Measurements from ENCODE around the gene GGTA1. TPM values are rescaled to one million over a fixed set of nuclear protein-coding genes. Genes with fewer than 3 reads are reported as not detected.
"Not testable (repeated sequence)": the region's sequence is repeated elsewhere in the genome, so short reads cannot be mapped to it uniquely, and the experiment has no call there.

Gene GGTA1
- total RNA-seq, 1 donor from 2014 or later, result not detected

- no peaks in the 10 kb centered on the region for H3K9me3 Mint-ChIP-seq
- no peak overlapping the region for H3K4me3 Mint-ChIP-seq (ENCODE audit: low read depth)
- no peak overlapping the region for H3K27ac Mint-ChIP-seq
- intact Hi-C loops (cut with micrococcal nuclease), result no loop called here
- DNase-seq (ENCODE audit: low spot score), result no peak
- H3K27me3 Mint-ChIP-seq (ENCODE audit: low read depth), result peaks cover 42% of the 10 kb centered on the region
- H3K36me3 Mint-ChIP-seq (ENCODE audit: low read depth), result no peaks in the 10 kb centered on the region
- H3K4me1 Mint-ChIP-seq (ENCODE audit: low read depth), result no peaks in the 10 kb centered on the region
These were observed 27.2 kb downstream of the GGTA1 start for GRCh38 chr9:121472446-121472845.

DNA sequence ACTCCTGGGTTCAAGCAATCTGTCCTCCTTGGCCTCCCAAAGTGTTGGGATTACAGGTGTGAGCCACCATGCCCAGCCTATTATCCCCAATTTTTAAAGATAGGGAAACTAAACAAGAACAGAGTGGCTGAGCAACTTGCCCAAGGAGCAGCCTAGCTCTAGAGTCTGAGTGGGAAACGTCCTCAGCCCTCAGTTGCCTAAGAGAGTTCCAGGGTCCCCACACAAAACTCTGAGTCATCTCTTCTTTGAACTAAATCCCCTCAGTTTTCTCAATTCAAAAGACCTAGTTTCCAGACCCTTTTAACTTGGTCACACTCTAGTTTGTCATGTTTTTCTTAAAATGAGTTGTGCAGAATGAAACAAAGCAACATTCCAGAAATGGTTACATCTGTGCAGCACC lies 33.5 kb downstream of the GGTA1 start:
- no peaks in the 10 kb centered on the region for H3K36me3 Mint-ChIP-seq (ENCODE audit: low read depth)
- intact Hi-C loops (cut with micrococcal nuclease), result no loop called here
- no peak overlapping the region for H3K4me3 Mint-ChIP-seq (ENCODE audit: low read depth)
- no peak for DNase-seq (ENCODE audit: low spot score)
- H3K27me3 Mint-ChIP-seq (ENCODE audit: low read depth), result peaks cover 37% of the 10 kb centered on the region
- no peaks in the 10 kb centered on the region for H3K9me3 Mint-ChIP-seq
- peaks cover 10% of the 10 kb centered on the region for H3K4me1 Mint-ChIP-seq (ENCODE audit: low read depth)
- H3K27ac Mint-ChIP-seq, result no peak overlapping the region

GRCh38 chr9:121464968-121465367 lies 34.7 kb downstream of the GGTA1 start:
- Mint-ChIP-seq H3K27me3 (ENCODE audit: low read depth) (peaks cover 32% of the 10 kb centered on the region), H3K4me1 (ENCODE audit: low read depth) (peaks cover 10% of the 10 kb centered on the region), H3K36me3 (ENCODE audit: low read depth) (no peaks in the 10 kb centered on the region), H3K9me3 (no peaks in the 10 kb centered on the region), H3K4me3 (ENCODE audit: low read depth) (no peak overlapping the region), H3K27ac (no peak overlapping the region)
- DNase-seq (ENCODE audit: low spot score), result no peak
- intact Hi-C loops (cut with micrococcal nuclease), result no loop called here

GRCh38 chr9:121463026-121463807 lies 36.4 kb downstream of the GGTA1 start:
- Mint-ChIP-seq H3K4me1 (ENCODE audit: low read depth) (peaks cover 10% of the 10 kb centered on the region), H3K27me3 (ENCODE audit: low read depth) (peaks cover 34% of the 10 kb centered on the region), H3K36me3 (ENCODE audit: low read depth) (no peaks in the 10 kb centered on the region), H3K4me3 (ENCODE audit: low read depth) (no peak overlapping the region), H3K27ac (no peak overlapping the region), H3K9me3 (no peaks in the 10 kb centered on the region)
- DNase-seq (ENCODE audit: low spot score), result no peak
- intact Hi-C loops (cut with micrococcal nuclease), result no loop called here

DNA sequence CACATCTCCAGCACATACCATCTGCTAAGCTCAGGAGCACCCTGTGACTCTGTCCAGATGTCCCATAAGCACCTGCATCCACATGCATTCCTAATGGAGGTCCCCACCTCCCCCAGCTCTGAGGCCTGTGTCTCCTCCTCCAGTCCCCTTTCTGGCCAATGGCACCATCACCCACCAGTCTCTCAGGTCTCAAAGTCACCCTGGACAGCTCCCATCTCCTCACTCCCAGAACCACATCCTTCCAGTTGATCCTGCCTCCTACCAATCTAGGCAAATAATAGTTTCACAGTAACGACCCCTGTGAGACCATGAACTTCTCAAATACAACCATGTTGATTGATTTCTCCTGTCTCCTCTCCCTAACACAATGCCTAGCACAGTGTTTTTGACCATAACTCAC lies 40.1 kb downstream of the GGTA1 start:
- peaks cover 37% of the 10 kb centered on the region for H3K27me3 Mint-ChIP-seq (ENCODE audit: low read depth)
- no peak overlapping the region for H3K4me3 Mint-ChIP-seq (ENCODE audit: low read depth)
- intact Hi-C loops (cut with micrococcal nuclease), result no loop called here
- H3K27ac Mint-ChIP-seq, result no peak overlapping the region
- no peaks in the 10 kb centered on the region for H3K36me3 Mint-ChIP-seq (ENCODE audit: low read depth)
- DNase-seq (ENCODE audit: low spot score), result no peak
- peaks cover 25% of the 10 kb centered on the region for H3K4me1 Mint-ChIP-seq (ENCODE audit: low read depth)
- no peaks in the 10 kb centered on the region for H3K9me3 Mint-ChIP-seq

DNA sequence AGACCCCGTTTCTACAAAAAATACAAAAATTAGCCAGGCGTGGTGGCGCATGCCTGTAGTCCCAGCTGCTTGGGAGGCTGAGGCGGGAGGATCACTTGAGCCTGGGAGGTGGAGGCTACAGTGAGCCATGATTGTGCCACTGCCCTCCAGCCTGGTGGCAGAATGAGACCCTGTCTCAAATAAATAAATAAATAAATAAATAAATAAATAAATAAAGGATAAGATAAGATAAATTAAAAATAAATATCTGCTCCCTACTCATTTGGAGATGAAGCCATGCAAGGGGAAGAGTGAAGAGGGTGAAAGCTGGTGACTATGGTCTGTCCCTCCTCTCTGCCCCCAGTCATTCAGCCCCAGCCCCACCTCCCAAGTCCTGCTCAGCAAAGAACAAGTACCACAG lies 41.2 kb downstream of the GGTA1 start:
- Mint-ChIP-seq H3K4me1 (ENCODE audit: low read depth) (peaks cover 26% of the 10 kb centered on the region), H3K27me3 (ENCODE audit: low read depth) (peaks cover 31% of the 10 kb centered on the region)
- H3K9me3 Mint-ChIP-seq; H3K27ac Mint-ChIP-seq; H3K36me3 Mint-ChIP-seq (ENCODE audit: low read depth); intact Hi-C loops (cut with micrococcal nuclease); H3K4me3 Mint-ChIP-seq (ENCODE audit: low read depth); DNase-seq (ENCODE audit: low spot score): not testable (repeated sequence)

DNA sequence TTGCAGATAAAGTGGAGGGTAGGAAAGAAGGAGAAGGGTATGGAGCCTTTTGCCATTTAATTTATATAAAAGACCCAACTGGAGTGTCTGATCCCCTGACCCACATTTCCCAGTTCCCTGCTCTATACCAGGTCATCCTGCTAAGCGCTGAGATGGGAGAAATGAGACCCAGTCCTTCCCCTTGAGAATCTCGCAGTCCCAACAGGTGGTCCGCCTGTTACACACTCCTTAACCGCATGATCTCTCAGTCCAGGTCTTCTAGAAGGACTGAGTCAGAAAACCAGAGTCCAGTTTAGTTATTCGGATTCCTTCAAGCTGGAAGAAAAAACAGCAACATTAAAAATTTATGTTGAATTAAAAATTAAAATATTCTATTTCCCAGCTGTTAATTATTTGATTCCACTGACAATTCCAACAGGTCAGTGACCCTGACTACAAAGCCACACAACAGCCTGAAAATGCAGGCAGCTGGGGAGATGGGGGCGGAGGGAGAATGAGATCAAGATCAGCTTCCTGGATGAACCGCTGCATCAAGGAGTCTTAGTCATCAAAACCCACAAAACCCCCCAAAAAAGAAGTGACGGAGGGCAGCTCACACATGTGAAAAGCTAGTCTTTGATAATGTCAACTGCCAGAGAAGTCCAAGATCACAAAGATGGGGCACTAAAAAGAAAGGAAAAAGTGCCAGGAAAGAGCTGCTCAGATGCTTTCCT lies 44.0 kb downstream of the GGTA1 start:
- no peaks in the 10 kb centered on the region for H3K36me3 Mint-ChIP-seq (ENCODE audit: low read depth)
- peak overlapping the region; percentile 33 for H3K4me3 Mint-ChIP-seq (ENCODE audit: low read depth)
- H3K27me3 Mint-ChIP-seq (ENCODE audit: low read depth), result peaks cover 22% of the 10 kb centered on the region
- intact Hi-C loops (cut with micrococcal nuclease), result no loop called here
- peak; percentile 36 for DNase-seq (ENCODE audit: low spot score)
- no peaks in the 10 kb centered on the region for H3K9me3 Mint-ChIP-seq
- H3K4me1 Mint-ChIP-seq (ENCODE audit: low read depth), result peaks cover 31% of the 10 kb centered on the region
- peak overlapping the region; percentile 66 for H3K27ac Mint-ChIP-seq

DNA sequence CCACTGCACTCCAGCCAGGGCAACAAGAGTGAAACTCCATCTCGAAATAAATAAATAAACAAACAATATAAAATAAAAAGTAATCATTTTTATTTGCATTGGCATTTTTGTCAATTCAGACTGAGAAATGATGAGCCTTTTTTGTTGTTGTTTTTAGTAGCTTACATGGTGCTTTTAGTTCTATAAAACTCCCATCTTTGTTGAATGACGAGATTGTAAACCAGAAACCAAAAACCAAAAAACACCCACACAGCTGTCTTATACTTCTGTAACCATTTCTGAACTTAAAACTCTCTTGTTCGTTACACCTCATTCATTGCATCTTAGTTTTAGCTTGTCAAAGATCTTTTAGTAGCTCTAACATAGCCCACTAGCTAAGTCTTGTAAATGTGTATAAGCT lies 44.7 kb downstream of the GGTA1 start:
- Mint-ChIP-seq H3K36me3 (ENCODE audit: low read depth) (no peaks in the 10 kb centered on the region), H3K4me3 (ENCODE audit: low read depth) (peak overlapping the region; percentile 33), H3K4me1 (ENCODE audit: low read depth) (peaks cover 31% of the 10 kb centered on the region), H3K9me3 (no peaks in the 10 kb centered on the region), H3K27me3 (ENCODE audit: low read depth) (peaks cover 22% of the 10 kb centered on the region), H3K27ac (peak overlapping the region; percentile 66)
- intact Hi-C loops (cut with micrococcal nuclease), result no loop called here
- DNase-seq (ENCODE audit: low spot score), result no peak

- Mint-ChIP-seq H3K4me1 (ENCODE audit: low read depth) (peaks cover 31% of the 10 kb centered on the region), H3K27me3 (ENCODE audit: low read depth) (peaks cover 15% of the 10 kb centered on the region), H3K9me3 (no peaks in the 10 kb centered on the region), H3K27ac (no peak overlapping the region), H3K4me3 (ENCODE audit: low read depth) (no peak overlapping the region), H3K36me3 (ENCODE audit: low read depth) (no peaks in the 10 kb centered on the region)
- DNase-seq (ENCODE audit: low spot score), result no peak
- intact Hi-C loops (cut with micrococcal nuclease), result no loop called here
These were observed 46.3 kb downstream of the GGTA1 start for GRCh38 chr9:121453232-121453892.

GRCh38 chr9:121452085-121452484 lies 47.6 kb downstream of the GGTA1 start:
- intact Hi-C loops (cut with micrococcal nuclease), result no loop called here
- DNase-seq (ENCODE audit: low spot score), result no peak
- Mint-ChIP-seq H3K4me3 (ENCODE audit: low read depth) (no peak overlapping the region), H3K36me3 (ENCODE audit: low read depth) (no peaks in the 10 kb centered on the region), H3K27me3 (ENCODE audit: low read depth) (peaks cover 20% of the 10 kb centered on the region), H3K27ac (no peak overlapping the region), H3K9me3 (no peaks in the 10 kb centered on the region), H3K4me1 (ENCODE audit: low read depth) (peaks cover 40% of the 10 kb centered on the region)

DNA sequence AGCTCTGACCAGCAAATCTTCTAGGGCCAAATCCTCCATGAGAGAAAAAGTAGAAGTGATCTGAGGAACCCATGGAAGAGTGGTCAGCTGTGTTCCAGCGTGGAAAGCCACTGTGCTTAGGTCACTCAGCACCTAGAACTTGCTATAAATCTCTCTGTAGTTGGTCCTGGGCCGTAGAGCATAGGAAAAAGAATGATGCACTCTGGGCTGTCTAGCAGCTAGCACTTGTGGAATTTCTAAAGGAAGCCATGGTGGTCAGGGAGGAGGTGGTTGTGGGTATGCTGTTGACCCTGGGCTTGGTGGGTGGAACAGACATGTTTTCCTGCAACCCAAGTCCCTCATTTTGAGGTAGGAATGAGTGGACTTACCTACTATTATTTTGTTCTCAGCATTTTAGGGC lies 48.1 kb downstream of the GGTA1 start:
- DNase-seq (ENCODE audit: low spot score), result no peak
- Mint-ChIP-seq H3K4me1 (ENCODE audit: low read depth) (peaks cover 38% of the 10 kb centered on the region), H3K27me3 (ENCODE audit: low read depth) (peaks cover 20% of the 10 kb centered on the region)

DNA sequence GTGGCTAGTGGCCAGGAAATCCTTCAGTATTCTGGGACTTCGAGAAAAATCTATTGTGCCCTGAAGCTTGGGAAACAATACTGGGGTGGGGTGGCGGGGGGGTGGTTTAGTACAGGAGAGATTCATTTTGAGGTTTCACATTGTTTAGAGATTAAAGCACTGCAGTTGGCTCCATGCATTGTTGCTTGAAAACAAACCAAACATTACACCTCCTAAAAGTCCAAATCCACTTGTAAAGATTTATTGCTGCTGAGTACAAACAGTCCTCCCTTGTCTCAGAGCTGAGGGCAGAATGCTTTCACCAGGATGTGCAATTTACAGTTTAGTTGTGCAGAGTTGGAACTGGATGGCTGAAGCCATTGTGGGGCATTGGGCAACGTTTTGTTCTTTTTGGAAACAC lies 49.4 kb downstream of the GGTA1 start:
- Mint-ChIP-seq H3K36me3 (ENCODE audit: low read depth) (no peaks in the 10 kb centered on the region), H3K27ac (no peak overlapping the region), H3K4me1 (ENCODE audit: low read depth) (peaks cover 30% of the 10 kb centered on the region), H3K9me3 (no peaks in the 10 kb centered on the region), H3K4me3 (ENCODE audit: low read depth) (no peak overlapping the region), H3K27me3 (ENCODE audit: low read depth) (peaks cover 32% of the 10 kb centered on the region)
- DNase-seq (ENCODE audit: low spot score), result no peak
- intact Hi-C loops (cut with micrococcal nuclease), result no loop called here

More for the DNA sequence above, 48.1 kb downstream of the GGTA1 start:
- no peaks in the 10 kb centered on the region for H3K36me3 Mint-ChIP-seq (ENCODE audit: low read depth)
- no peak overlapping the region for H3K27ac Mint-ChIP-seq
- no peak overlapping the region for H3K4me3 Mint-ChIP-seq (ENCODE audit: low read depth)
- intact Hi-C loops (cut with micrococcal nuclease), result no loop called here
- no peaks in the 10 kb centered on the region for H3K9me3 Mint-ChIP-seq

- intact Hi-C loops (cut with micrococcal nuclease), result no loop called here
- Mint-ChIP-seq H3K4me3 (ENCODE audit: low read depth) (no peak overlapping the region), H3K4me1 (ENCODE audit: low read depth) (peaks cover 27% of the 10 kb centered on the region), H3K36me3 (ENCODE audit: low read depth) (no peaks in the 10 kb centered on the region), H3K9me3 (no peaks in the 10 kb centered on the region), H3K27ac (no peak overlapping the region), H3K27me3 (ENCODE audit: low read depth) (peaks cover 36% of the 10 kb centered on the region)
- DNase-seq (ENCODE audit: low spot score), result no peak
These were observed 49.9 kb downstream of the GGTA1 start for GRCh38 chr9:121449786-121450185.

All from activated T-helper 2 cell treated with anti-CD3 and anti-CD28 coated beads, Interferon-gamma antibody, Interleukin-2, Interleukin-4, amounts not matched to agents 10 μg/mL and 5 μg/mL and 100 μg/mL, durations not matched to agents 14 hours and 24 hours and 36 hours (primary cell).